Effector memory CD4-positive, alpha-beta T cell (primary cell): ENCODE results near the gene IFFO2.

ENCODE experiments used
- DNase-seq, 3 donors: peaks; one replicate each; pipeline ENCODE4 v3.0.0-alpha.2; 2020
- H3K27ac ChIP-seq: 2 replicates; pipeline ENCODE4 v1.7.0; 2013; ENCODE audit warnings: mild to moderate bottlenecking, low read length, moderate library complexity; ENCODE audit not compliant: insufficient read depth, poor library complexity, severe bottlenecking
- H3K27me3 ChIP-seq: replicated peaks from 2 replicates; pipeline ENCODE4 v1.7.0; 2013; ENCODE audit warnings: mild to moderate bottlenecking, low read length; ENCODE audit not compliant: insufficient read depth, control insufficient read depth, poor library complexity, severe bottlenecking
- H3K36me3 ChIP-seq: 2 replicates; pipeline ENCODE4 v1.7.0; 2013; ENCODE audit warnings: mild to moderate bottlenecking, low read length, moderate library complexity; ENCODE audit not compliant: control insufficient read depth, insufficient read depth
- H3K4me1 ChIP-seq: 2 replicates; pipeline ENCODE4 v1.7.0; 2013; ENCODE audit warnings: low read length, mild to moderate bottlenecking; ENCODE audit not compliant: control insufficient read depth, insufficient read depth, poor library complexity, severe bottlenecking
- H3K4me3 ChIP-seq: 2 replicates; pipeline ENCODE4 v1.7.0; 2013; ENCODE audit warnings: low read length, low read depth, mild to moderate bottlenecking; ENCODE audit not compliant: insufficient read depth, poor library complexity, severe bottlenecking
- H3K9me3 ChIP-seq: 2 replicates; pipeline ENCODE4 v1.7.0; 2013; ENCODE audit warnings: mild to moderate bottlenecking, low read length, moderate library complexity; ENCODE audit not compliant: control insufficient read depth

IFFO2 gene

GRCh38 chr1:18912550-18912949 lies 43.9 kb downstream of the IFFO2 start:
- no peaks in the 10 kb centered on the region for H3K9me3 ChIP-seq
- no peak overlapping the region for H3K4me3 ChIP-seq
- no peaks in the 10 kb centered on the region for H3K27me3 ChIP-seq
- H3K27ac ChIP-seq, result peak overlapping the region; percentile 25
- DNase-seq, result no peak
- peaks cover 78% of the 10 kb centered on the region for H3K36me3 ChIP-seq
- peaks cover 4% of the 10 kb centered on the region for H3K4me1 ChIP-seq

GRCh38 chr1:18908911-18909771 lies 47.3 kb downstream of the IFFO2 start:
- Histone ChIP-seq H3K27ac (no peak overlapping the region), H3K27me3 (no peaks in the 10 kb centered on the region), H3K36me3 (peaks cover 62% of the 10 kb centered on the region), H3K9me3 (no peaks in the 10 kb centered on the region), H3K4me3 (no peak overlapping the region), H3K4me1 (peaks cover 4% of the 10 kb centered on the region)
- DNase-seq, result no peak

GRCh38 chr1:18907917-18908845 lies 48.3 kb downstream of the IFFO2 start:
- H3K36me3 ChIP-seq, result peaks cover 60% of the 10 kb centered on the region

GRCh38 chr1:18907021-18907916 lies 49.2 kb downstream of the IFFO2 start:
- Histone ChIP-seq H3K27ac (no peak overlapping the region), H3K36me3 (peaks cover 57% of the 10 kb centered on the region), H3K4me3 (no peak overlapping the region), H3K9me3 (no peaks in the 10 kb centered on the region), H3K27me3 (no peaks in the 10 kb centered on the region), H3K4me1 (peaks cover 6% of the 10 kb centered on the region)
- peak; percentile 26 to 53 (median 37) for DNase-seq

More at GRCh38 chr1:18907917-18908845, 48.3 kb downstream of the IFFO2 start:
- H3K27me3 ChIP-seq, result no peaks in the 10 kb centered on the region
- peaks cover 3% of the 10 kb centered on the region for H3K4me1 ChIP-seq
- no peaks in the 10 kb centered on the region for H3K9me3 ChIP-seq
- no peak overlapping the region for H3K4me3 ChIP-seq
- no peak overlapping the region for H3K27ac ChIP-seq
- DNase-seq, result no peak

- Histone ChIP-seq H3K9me3 (no peaks in the 10 kb centered on the region), H3K36me3 (peaks cover 20% of the 10 kb centered on the region), H3K27ac (peak overlapping the region; percentile 70), H3K27me3 (no peaks in the 10 kb centered on the region), H3K4me3 (peak overlapping the region; percentile 66), H3K4me1 (peaks cover 14% of the 10 kb centered on the region)
- DNase-seq, result no peak
These were observed 53.2 kb downstream of the IFFO2 start for GRCh38 chr1:18903291-18903756.

GRCh38 chr1:18902523-18903290 lies 53.8 kb downstream of the IFFO2 start, which contains the start of gene ALDH4A1:
Gene ALDH4A1, minus strand, starts transcription at chr1:18902555. Its CDS starts 32 bp downstream, at chr1:18902523.
- Histone ChIP-seq H3K9me3 (no peaks in the 10 kb centered on the region), H3K4me1 (peaks cover 14% of the 10 kb centered on the region), H3K36me3 (peaks cover 14% of the 10 kb centered on the region), H3K4me3 (peak within 1 kb of the TSS; percentile 66), H3K27me3 (no peaks in the 10 kb centered on the region), H3K27ac (peak within 1 kb of the TSS; percentile 70)
- DNase-seq, result peak; percentile 84 to 92 (median 90)

GRCh38 chr1:18901952-18902522 lies 54.4 kb downstream of the IFFO2 start:
- peaks cover 14% of the 10 kb centered on the region for H3K4me1 ChIP-seq
- H3K36me3 ChIP-seq, result peaks cover 13% of the 10 kb centered on the region
- DNase-seq, result no peak

GRCh38 chr1:18901147-18901951 lies 55.1 kb downstream of the IFFO2 start:
- Histone ChIP-seq H3K36me3 (peaks cover 9% of the 10 kb centered on the region), H3K4me1 (peaks cover 14% of the 10 kb centered on the region), H3K27me3 (no peaks in the 10 kb centered on the region), H3K9me3 (no peaks in the 10 kb centered on the region), H3K4me3 (peak overlapping the region; percentile 66), H3K27ac (no peak overlapping the region)
- DNase-seq, result no peak

More at GRCh38 chr1:18901952-18902522, 54.4 kb downstream of the IFFO2 start:
- no peaks in the 10 kb centered on the region for H3K27me3 ChIP-seq
- peak overlapping the region; percentile 66 for H3K4me3 ChIP-seq
- H3K9me3 ChIP-seq, result no peaks in the 10 kb centered on the region
- H3K27ac ChIP-seq, result peak overlapping the region; percentile 70
